GM10266 (cell line): ENCODE data around the gene RAPGEF4.

Experiments
- DNase-seq: peaks from one replicate; pipeline ENCODE4 v3.0.0; 2012; ENCODE audit errors: extremely low spot score
- CTCF ChIP-seq: IDR thresholded peaks from 2 replicates; pipeline ENCODE4 v1.5.1; 2012; ENCODE audit warnings: mild to moderate bottlenecking, low read depth; ENCODE audit not compliant: control insufficient read depth, insufficient read depth; ENCODE audit errors: missing control alignments

RAPGEF4 gene

GRCh38 chr2:173001664-173002604, 266.3 kb downstream of the RAPGEF4 start:
- DNase-seq: no peak
- no peak for TF ChIP-seq CTCF

- TF ChIP-seq CTCF: no peak
- DNase-seq: no peak
These were observed 267.3 kb downstream of the RAPGEF4 start for GRCh38 chr2:173002751-173003541.

GRCh38 chr2:173008786-173009185, 273.1 kb downstream of the RAPGEF4 start:
- no peak for TF ChIP-seq CTCF

GRCh38 chr2:173010233-173010632, 274.6 kb downstream of the RAPGEF4 start:
- DNase-seq: no peak
- TF ChIP-seq CTCF: no peak

More at GRCh38 chr2:173008786-173009185, 273.1 kb downstream of the RAPGEF4 start:
- no peak for DNase-seq

GRCh38 chr2:173016451-173016850, 280.8 kb downstream of the RAPGEF4 start:
- no peak for TF ChIP-seq CTCF
- no peak for DNase-seq

GRCh38 chr2:173017646-173018420, 282.2 kb downstream of the RAPGEF4 start:
- DNase-seq: no peak
- TF ChIP-seq CTCF: no peak

GRCh38 chr2:173019755-173020154, 284.1 kb downstream of the RAPGEF4 start:
- DNase-seq: no peak
- no peak for TF ChIP-seq CTCF
